ENCODE data around the gene HOXB1.

- no peak for TF ChIP-seq CTCF (IDR thresholded peaks at IDR 0.05)
- TF ChIP-seq POLR2A (IDR thresholded peaks at IDR 0.05), result no peak
Measured at GRCh38 chr17:48484256-48484655, 46.6 kb downstream of the HOXB1 start.
